ENCODE results near the gene APEX1.
"Not testable (repeated sequence)": the region's sequence is repeated elsewhere in the genome, so short reads cannot be mapped to it uniquely, and the experiment has no call there.

Gene APEX1

DNA sequence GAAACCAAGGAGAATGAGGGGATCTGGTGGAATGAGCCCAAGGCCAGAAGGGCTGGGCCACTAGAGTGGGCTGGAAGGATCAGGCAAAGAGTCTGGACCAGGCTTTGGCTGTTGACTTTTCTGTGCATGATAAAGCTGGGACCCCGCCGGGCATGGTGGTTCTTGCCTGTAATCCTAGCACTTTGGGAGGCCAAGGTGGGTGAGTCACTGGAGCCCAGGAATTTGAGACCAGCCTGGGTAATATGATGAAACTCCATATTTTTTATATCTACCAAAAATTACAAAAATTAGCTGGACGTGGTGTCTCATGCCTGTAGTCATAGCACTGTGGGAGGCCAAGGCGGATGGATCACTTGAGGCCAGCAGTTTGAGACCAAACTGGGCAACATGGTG, 18.7 kb upstream of the APEX1 start:
- no peak for DNase-seq

DNA sequence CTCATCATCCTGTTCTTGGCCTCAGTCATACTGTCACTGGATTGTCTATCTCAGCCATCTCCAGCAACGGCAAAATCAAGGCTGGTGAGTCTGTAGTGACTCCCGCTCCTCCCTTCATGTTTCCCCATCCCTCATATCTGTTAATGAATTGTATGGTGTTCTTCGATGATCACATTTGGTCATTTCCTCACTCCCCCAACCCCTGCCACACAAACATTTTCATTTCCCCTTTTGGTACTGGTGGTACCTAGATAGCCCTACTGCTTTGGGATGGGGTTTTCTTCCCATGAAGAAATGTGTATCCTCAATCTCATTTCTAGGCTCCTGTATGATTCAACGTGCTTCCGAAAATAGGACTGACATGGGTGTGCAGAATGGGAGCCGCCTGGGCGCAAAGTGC, 16.4 kb upstream of the APEX1 start:
- DNase-seq, result no peak

DNA sequence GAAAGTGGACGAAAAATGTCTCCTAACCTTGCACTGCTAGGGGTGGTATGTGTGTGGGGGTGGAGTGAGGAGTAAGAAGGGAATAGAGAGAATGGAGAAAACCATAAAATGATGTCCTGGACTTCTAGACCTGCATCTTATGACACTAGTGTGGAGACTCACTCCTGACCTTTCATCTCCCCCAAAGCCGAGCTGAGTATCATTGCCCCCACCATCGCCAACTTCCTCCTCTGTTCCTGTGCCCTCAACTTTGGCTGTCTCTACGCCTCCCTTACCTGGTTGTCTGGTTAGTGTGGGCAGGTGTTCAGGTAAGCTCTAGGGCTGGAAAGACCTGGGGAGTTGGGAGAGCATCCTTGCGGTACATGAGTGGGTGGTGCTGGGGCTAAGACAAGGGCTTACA, 14.6 kb upstream of the APEX1 start:
- no peak for DNase-seq

DNA sequence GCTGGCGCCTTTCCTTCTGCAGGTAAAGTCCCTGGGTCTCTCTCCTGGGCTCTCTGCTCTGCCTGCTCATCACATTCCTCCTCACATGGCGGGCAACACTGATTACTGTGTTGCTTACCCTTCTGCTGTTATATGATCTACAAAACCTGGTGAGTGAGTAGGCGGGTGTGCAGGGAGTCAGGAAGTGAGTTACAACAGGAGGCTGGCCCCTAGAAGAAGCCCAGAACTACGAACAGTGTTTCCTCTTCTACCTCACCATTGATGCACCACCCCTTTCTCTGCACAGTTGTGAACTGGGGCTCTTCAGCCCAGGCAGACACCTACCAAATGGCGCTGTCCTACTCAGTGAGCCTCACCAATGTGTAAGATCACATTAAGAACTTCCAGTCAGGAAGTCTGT, 14.1 kb upstream of the APEX1 start:
- no peak for DNase-seq

DNA sequence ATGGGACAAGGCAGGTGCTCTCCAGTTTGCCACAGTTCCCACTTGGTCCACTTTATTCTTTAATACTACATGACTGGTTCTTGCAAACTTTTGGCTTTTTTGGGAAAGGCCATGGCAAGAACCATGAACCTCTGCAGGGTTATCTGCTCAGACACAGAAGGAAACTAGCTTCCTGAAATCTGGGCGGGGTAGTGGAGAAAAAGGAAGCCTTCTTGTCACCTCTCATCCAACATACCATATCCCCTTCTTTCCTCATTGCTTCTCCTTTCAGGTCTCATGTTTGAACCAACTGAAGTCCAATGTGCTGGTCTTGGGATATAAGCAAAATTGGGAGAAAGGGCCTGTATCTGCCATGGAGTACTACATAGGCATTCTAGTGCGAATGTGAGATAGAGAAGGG, 13.6 kb upstream of the APEX1 start:
- no peak for DNase-seq

DNA sequence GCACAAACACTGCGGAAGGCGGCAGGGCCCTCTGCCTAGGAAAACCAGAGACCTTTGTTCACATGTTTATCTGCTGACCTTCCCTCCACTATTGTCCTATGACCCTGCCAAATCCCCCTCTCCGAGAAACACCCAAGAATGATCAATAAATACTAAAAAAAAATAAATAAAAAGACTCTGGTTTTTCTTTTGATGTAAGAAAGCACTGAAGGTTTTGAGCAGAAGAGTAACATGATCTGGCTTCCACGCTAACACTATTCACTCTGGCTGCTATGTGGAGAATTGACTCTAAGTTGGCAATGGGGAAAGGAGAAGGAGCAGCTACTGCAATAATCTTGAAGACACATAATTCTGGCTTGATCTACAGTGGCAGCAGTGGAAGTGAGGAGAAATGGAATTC, 11.4 kb upstream of the APEX1 start:
- not testable (repeated sequence) for DNase-seq

DNA sequence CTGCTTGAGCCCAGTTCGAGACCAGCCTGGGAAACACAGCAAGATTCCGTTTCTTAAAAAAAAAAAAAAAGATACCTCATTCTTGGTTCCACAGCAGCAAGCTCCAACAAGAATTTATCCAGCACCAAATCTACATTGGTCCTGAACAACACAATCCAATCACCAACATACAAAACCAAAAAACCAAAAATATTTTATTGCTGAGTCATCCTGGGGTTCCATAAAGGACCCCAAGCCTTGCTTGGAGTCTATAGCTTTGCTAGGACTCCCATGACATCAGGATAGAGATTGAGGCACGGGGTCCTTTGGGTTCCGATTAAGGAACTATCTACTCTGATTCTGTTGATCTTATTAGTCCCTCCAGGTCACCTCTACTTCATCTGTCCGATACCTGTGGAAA, 8.1 kb upstream of the APEX1 start:
- DNase-seq, result no peak

DNA sequence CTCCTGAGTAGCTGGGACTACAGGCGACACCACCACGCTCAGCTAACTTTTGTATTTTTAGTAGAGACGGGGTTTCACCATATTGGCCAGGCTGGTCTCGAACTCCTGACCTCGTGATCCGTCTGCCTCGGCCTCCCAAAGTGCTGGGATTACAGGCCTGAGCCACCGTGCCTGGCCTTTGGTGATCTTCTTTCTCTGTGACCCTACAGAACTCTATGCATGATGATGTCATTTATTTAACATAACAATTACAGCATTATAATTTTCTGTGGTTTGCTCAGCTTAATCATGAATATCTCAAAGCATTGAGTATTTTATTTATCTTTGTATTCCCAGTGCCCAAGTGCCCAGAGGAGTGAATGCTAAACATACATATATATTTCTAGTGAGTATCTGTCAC, 2.2 kb upstream of the APEX1 start:
- DNase-seq, result not testable (repeated sequence)

DNA sequence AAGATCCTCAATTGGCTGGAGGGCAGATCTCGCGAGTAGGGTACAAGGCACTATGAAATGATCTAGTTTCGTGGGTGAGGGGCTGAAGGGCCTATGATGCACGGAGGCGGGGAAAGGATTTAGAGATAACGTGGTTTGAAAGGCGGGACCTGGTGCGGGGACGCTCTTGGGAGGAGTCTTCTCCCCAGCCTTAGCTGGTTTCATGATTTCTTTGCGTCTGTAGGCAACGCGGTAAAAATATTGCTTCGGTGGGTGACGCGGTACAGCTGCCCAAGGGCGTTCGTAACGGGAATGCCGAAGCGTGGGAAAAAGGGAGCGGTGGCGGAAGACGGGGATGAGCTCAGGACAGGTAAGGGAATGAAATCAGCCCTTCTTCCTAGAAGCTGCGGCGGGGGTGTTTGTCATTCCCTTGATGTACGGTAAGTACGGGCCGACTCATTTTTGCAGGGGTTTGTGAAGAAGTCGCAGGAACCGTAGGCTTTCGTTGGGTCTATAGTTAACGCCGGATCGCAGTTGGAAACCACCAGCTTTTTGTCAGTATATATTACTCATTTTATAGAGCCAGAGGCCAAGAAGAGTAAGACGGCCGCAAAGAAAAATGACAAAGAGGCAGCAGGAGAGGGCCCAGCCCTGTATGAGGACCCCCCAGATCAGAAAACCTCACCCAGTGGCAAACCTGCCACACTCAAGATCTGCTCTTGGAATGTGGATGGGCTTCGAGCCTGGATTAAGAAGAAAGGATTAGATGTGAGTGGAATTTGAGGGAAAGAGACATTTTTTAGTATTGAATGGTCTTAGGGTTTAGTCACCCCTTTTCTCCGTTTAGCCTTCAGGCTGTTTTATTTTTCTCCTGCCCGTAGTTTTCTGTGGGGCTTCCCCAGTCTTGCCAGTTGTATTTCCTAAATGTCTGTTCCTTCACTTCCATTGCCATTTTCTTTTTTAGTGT, 602 bp downstream of the APEX1 start:
- peak; percentile 98 for DNase-seq

DNA sequence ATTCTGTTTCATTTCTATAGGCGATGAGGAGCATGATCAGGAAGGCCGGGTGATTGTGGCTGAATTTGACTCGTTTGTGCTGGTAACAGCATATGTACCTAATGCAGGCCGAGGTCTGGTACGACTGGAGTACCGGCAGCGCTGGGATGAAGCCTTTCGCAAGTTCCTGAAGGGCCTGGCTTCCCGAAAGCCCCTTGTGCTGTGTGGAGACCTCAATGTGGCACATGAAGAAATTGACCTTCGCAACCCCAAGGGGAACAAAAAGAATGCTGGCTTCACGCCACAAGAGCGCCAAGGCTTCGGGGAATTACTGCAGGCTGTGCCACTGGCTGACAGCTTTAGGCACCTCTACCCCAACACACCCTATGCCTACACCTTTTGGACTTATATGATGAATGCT, 1.9 kb downstream of the APEX1 start:
- DNase-seq, result no peak

DNA sequence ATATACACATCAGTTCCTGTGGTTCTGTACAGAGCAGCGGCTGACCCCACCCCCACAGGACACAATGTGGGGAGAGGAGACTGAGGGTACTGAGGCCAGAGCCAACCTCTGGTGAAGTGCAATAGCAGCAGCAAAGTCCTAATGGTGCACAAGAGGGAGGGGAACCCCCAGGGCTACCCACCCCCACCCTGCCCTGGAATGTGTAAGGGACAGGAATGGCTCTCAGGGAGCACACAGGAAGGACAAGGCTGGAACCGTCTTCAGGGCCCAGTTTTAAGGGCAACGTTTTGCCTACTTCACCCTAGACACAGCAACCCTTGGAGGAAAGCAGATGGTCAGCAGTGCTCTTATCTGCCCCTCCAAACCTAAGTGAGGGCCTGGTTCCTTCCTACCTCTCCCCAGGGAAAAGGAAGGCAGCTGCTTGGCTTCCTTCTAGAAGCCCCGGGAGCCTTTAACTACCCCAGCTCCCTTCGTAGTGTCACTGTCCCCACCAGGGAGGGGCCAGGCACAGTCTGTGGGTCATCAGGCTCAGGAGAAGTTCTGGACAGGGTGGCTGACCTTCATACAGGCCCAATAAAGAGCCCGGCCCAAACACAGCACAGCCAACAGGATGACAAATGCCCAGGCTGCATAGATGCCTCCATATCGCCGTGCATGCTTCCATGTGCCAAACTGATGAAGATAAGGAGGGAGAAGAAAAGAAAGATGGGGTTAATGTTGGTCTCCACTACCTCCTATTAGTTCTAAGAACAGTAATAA, 3.2 kb downstream of the APEX1 start:
- DNase-seq, result no peak

DNA sequence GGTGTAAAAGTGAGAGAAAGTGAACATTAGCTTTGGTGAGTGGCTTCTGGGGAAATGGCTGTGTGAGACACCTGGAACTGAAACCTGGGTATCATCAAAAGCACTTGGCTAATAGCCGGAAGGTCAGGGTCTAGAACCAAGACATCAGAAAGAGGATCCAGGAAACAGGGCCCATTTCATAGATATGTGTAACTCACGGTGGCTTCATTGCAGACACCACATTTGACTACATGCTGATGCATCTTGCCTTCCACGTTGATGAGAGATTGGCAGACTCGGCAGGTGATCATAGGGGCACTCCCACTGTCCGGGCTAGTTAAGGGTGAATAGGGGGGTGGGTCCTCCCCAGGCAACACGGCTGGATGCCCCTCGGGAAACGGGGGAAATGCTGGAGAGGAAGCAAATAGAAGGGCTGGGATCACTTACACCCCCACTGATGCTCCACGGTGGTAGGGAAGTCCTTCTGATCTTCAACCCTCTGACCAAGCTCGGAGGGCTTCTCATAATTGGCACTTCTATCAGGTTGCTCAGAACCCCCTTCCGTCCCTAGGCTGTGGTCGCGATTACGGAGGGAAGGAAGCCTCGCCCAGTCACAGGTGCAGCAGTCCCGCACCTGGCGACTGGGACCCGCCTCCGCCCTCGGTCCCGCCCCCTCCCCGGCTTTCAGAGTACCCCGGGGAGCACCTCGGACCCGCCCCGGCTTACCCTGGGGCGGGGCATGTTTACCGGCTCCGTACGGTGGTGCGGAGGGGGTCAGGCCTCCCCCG, 5.6 kb downstream of the APEX1 start:
- no peak for DNase-seq

DNA sequence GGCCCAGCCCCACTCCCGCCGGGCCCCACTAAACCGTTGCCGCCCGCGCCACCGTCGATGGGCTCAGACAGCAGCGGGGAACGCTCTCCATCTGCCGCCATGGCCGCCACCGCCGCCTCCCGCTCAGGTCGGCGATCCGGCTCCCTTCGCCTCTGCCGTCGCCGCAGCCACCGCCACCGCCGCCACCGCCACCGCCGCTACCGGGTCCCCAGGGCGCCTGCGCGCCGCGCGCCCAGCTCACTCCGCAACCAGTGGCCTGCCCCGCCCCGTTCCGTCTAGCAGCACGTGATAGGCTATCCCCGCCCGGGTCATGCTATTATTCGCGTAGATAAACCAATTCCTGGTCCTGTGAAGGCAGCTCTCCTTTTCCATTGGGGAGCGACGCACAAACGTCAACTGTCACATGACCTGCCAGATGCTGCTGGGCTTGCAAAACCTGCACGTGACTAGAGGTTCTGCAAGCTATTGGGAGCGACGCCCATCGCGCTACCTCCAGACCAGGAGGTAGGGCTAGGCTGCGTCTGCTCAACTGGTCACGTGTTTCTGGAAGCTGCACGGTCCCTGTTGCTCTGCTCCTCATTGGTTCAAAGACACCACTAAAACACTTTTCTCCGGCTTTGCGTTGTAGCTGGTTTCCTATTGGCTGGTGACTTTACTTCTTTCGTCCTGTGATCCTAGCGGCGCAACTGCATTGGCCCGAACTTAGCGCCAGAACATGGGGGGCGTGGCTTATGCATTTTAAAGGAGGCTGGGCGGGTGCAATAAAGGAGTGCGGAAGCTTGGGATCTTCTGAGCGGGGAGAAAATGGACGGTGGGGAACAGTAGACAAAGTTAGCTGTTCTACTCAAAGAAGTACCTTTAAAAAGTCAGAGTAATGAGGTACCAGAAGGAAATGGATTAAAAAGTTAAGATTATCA, 6.5 kb downstream of the APEX1 start, which contains the start of gene PIP4P1:
PIP4P1 (minus strand) TSS at position 210 of the 917 bp plus-strand sequence; CDS start at position 101, 109 bp downstream.
- DNase-seq, result peak; percentile 100

DNA sequence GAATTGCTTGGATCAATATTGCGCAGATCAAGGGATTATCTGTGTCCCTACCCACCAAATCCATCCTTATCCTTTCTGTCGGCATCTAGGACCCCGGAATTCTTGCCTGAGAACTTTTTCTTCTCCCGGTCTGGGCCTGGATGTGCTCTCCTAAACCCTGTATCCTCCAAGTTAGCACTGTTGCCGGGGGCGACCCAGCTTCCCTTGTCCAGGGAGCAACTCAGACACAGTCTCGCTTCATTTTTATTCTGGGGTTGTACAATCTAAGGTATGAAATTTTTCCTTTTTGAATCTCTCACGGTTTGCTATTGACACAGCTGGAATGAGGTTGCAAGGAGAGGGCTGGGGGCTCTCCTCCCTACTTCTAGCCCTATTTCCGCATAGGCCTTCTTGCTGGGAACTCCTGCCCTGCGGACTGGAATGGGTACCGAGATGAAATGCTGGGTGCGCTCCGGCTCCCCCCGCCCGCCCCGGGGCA, 13.8 kb downstream of the APEX1 start:
- DNase-seq, result no peak

DNA sequence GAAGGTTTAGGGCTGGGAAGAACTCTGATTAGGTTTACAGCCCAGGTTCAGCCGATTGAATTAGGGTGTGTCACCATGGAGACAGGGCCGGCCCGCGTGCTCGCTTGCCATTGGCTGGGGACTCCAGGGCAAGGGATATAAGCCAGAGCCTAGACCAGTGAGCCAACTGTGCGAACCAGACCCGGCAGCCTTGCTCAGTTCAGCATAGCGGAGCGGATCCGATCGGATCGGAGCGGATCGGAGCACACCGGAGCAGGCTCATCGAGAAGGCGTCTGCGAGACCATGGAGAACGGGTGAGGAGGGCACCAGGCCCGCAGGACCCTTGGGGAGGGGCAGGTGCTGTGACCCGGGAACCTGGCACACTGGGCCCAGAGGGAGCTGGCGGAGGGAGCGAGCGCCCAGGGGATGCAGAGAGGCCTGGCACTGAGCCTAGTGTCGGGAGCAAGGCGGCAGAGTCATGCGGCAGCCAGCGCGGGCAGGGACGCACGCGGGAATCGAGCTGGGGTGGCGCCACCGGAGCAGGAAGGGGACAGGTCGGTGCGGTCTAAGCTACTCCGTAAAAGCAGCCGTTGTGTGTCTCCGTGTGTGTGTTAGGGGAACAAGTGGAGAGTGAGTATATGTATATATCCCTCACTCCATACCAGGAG, 14.3 kb downstream of the APEX1 start, which contains the start of gene PNP:
PNP (plus strand) TSS at position 165 of the 648 bp plus-strand sequence; CDS start at position 284, 119 bp downstream.
- peak; percentile 88 for DNase-seq

DNA sequence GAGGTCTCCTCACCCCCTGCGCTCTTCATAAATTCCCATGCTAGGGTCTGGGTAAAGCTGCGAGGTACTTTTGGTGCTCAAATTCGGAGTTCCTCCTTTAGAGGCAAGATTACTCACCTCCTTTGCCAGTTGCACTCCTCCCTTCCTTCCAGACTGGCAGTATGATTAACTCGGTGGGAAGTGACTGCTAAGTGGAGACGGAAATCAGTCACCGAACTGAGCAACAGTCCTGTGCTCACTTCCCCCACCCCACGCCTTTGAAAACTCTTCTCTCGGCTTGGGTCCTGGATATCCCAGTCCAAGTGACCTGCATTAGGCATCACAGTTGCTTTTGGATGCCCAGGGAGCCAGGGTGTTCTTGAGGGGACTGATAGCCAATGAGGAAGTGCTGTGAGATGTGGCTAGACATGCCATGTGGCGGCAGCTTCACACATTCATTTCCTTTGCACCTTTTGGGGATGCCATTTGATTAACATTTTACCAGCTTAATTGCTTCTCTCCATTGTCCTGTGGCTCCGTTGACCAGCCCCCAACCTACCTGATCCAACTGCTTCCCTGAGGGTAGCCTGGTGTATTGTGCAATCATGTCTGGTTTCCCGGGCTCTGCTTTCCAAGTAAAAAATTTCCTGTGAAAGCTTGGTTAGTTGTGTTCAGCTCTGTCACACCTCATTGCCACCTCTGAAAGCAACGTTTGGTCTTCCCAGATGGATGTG, 15.0 kb downstream of the APEX1 start:
- DNase-seq, result peak; percentile 55

DNA sequence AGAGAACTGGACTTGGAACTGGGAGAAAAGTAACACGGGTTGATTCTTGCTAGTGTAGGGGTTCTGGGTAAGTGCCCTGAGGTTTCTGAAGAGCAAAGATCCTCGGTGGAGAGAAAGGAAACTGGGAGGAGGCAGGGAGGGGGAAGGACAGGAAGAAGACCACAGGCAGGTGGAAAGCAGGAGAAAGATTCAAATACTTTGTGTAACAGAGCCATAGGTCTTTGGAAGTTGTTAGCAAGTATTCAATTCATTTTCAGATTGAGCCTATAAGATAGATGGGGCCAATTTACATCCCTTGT, 15.5 kb downstream of the APEX1 start:
- no peak for DNase-seq

DNA sequence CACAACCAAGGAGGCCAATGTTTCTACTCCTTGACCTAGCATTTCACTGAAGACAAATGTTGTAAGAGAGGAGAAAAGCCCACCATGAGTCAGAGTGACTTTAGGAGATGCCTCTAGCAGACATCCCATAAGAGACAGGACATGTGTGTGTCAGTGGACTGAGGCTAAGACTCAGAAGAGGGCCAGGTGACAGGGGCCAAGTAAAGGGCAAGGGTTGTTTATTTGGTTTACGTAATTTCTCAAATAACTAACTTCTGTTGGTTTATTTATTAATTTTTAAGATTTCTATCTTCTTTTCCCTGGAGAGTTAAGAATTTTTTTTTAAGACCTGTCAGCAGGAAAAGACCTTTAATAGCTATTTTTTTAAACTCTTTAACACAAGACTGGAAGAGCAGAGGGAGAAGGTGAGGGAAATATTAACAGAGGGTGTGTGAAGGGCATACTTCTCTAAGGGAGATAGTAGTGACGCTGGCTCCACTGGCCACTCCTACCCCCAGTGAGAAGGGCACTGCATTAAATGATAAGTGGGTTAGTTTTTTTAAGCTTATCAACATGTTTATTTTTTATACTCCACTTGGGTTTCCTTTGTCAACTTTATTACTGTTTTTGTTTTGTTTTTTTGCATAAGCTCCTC, 17.6 kb downstream of the APEX1 start:
- no peak for DNase-seq

DNA sequence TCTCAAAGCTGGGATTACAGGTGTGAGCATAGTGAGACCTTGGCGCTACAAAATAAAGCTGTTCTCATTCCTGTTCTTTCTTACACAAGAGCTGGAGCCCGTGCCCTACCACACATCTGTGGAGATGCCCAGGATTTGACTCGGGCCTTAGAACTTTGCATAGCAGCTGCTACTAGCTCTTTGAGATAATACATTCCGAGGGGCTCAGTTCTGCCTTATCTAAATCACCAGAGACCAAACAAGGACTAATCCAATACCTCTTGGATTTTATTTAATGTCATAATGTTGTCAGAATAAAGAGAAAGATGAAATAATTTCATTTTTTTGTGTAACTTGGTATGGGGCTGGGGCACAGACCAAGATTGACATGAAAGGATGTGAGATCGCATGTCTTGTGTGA, 21.8 kb downstream of the APEX1 start:
- DNase-seq, result no peak

DNA sequence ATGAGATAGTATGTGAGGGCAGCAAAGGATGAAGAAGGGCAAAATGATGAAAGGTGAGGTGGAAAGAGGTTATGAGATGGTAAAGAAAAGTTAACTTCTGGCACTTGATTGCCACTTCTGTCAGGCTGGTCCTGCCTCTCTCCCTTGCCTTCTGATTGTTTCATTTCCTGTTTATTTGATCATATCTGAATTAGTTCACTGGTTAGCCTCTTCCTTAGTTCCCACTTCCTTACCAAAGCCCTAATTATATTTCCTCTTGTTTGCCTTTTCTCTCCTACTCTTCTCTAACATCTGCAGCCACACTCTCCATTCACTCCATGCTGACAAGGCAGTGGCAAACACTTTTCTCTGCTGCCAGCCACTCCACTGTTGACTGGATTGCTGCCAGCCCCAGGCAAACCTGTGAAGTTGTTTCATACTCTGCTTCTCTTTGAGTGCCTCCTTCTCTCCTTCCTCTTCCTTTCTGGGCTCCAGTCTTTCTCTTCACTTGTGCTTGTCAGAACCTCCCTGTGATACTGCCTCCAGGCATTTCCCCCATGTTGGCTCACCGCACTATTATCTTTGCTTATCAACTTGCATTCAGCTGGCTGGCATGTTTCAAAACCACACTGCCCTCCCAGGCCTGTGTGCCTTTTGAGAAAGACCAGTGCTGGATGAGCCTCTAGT, 22.3 kb downstream of the APEX1 start:
- DNase-seq, result no peak

Data from NCI-H1694 treated with DMSO at 0.1 percent for 48 hours (cell line).